Central memory CD8-positive, alpha-beta T cell (primary cell): ENCODE data around the gene CHDH.

Source experiments
- ATAC-seq: fragments of 150-1000 bp; cut with Tn5 transposase; replicated peaks from 2 replicates; pipeline ENCODE4 v1.10.0; 2022; ENCODE audit warnings: mild to moderate bottlenecking, moderate FRiP score, moderate number of reproducible peaks; ENCODE audit not compliant: poor library complexity, severe bottlenecking; ENCODE audit errors: extremely low read depth
- DNase-seq, 2 donors: peaks; one replicate each; pipeline ENCODE4 v3.0.0; 2021; ENCODE audit warnings: low spot score in 2 of 2
- H3K27ac Mint-ChIP-seq: one replicate; pipeline ENCODE4 v1.8.0; 2022; ENCODE audit warnings: low read depth, mild to moderate bottlenecking, moderate library complexity, mixed read lengths
- H3K27me3 Mint-ChIP-seq: one replicate; pipeline ENCODE4 v1.8.0; 2022; ENCODE audit warnings: mixed read lengths
- H3K36me3 Mint-ChIP-seq: one replicate; pipeline ENCODE4 v1.8.0; 2022; ENCODE audit warnings: mild to moderate bottlenecking, moderate library complexity, mixed read lengths; ENCODE audit not compliant: insufficient read depth
- H3K4me1 Mint-ChIP-seq: one replicate; pipeline ENCODE4 v1.8.0; 2022; ENCODE audit warnings: mixed read lengths
- H3K4me3 Mint-ChIP-seq: one replicate; pipeline ENCODE4 v1.8.0; 2022; ENCODE audit warnings: mild to moderate bottlenecking, moderate library complexity, mixed read lengths
- H3K9me3 Mint-ChIP-seq: one replicate; pipeline ENCODE4 v1.8.0; 2022; ENCODE audit warnings: mixed read lengths

CHDH gene

GRCh38 chr3:53846134-53846850 is at the start of gene CHDH, which contains the start of gene IL17RB:
Gene CHDH, minus strand, starts transcription at chr3:53846419. Its CDS starts 22,411 bp downstream, at chr3:53824008.
Gene IL17RB, plus strand, starts transcription at chr3:53846568. Its CDS starts 21 bp downstream, at chr3:53846589.
- Mint-ChIP-seq H3K4me1 (no peaks in the 10 kb centered on the region), H3K4me3 (peak within 1 kb of the TSS; percentile 53), H3K9me3 (no peaks in the 10 kb centered on the region), H3K36me3 (peaks cover 2% of the 10 kb centered on the region), H3K27ac (no peak within 1 kb of the TSS), H3K27me3 (peaks cover 56% of the 10 kb centered on the region)
- ATAC-seq (no peak), DNase-seq (no peak)

- ATAC-seq, result no peak
- no peak for DNase-seq
- Mint-ChIP-seq H3K4me3 (peak overlapping the region; percentile 93), H3K36me3 (peaks cover 27% of the 10 kb centered on the region), H3K27me3 (peaks cover 7% of the 10 kb centered on the region), H3K27ac (peak overlapping the region; percentile 100), H3K4me1 (peaks cover 51% of the 10 kb centered on the region), H3K9me3 (no peaks in the 10 kb centered on the region)
Measured at GRCh38 chr3:53892286-53892637, 46.0 kb upstream of the CHDH start.

GRCh38 chr3:53891497-53892285 is 45.5 kb upstream of the CHDH start, which contains the start of gene SELENOK:
Gene SELENOK, minus strand, starts transcription at chr3:53891859.
- Mint-ChIP-seq H3K27me3 (peaks cover 1% of the 10 kb centered on the region), H3K9me3 (no peaks in the 10 kb centered on the region), H3K27ac (peak within 1 kb of the TSS; percentile 100), H3K4me3 (peak within 1 kb of the TSS; percentile 93), H3K4me1 (peaks cover 51% of the 10 kb centered on the region), H3K36me3 (peaks cover 30% of the 10 kb centered on the region)
- DNase-seq, result peak; percentile 89 to 97
- peak; percentile 92 for ATAC-seq

- H3K27ac Mint-ChIP-seq, result peak overlapping the region; percentile 100
- no peaks in the 10 kb centered on the region for H3K27me3 Mint-ChIP-seq
- H3K36me3 Mint-ChIP-seq, result peaks cover 34% of the 10 kb centered on the region
- no peaks in the 10 kb centered on the region for H3K9me3 Mint-ChIP-seq
- ATAC-seq (peak; percentile 64), DNase-seq (peak in 1 of 2 donors; percentile 61)
- peaks cover 51% of the 10 kb centered on the region for H3K4me1 Mint-ChIP-seq
- H3K4me3 Mint-ChIP-seq, result peak overlapping the region; percentile 93
Measured at GRCh38 chr3:53890726-53891475, 44.7 kb upstream of the CHDH start.

GRCh38 chr3:53888232-53888631 is 42.0 kb upstream of the CHDH start:
- no peak for DNase-seq
- Mint-ChIP-seq H3K36me3 (peaks cover 40% of the 10 kb centered on the region), H3K4me1 (peaks cover 50% of the 10 kb centered on the region), H3K4me3 (no peak overlapping the region), H3K27ac (no peak overlapping the region), H3K27me3 (no peaks in the 10 kb centered on the region), H3K9me3 (no peaks in the 10 kb centered on the region)
- ATAC-seq, result no peak

- H3K9me3 Mint-ChIP-seq, result no peaks in the 10 kb centered on the region
- no peak for DNase-seq
- peak overlapping the region; percentile 29 for H3K4me3 Mint-ChIP-seq
- no peak for ATAC-seq
- H3K27ac Mint-ChIP-seq, result no peak overlapping the region
- peaks cover 47% of the 10 kb centered on the region for H3K4me1 Mint-ChIP-seq
- peaks cover 43% of the 10 kb centered on the region for H3K36me3 Mint-ChIP-seq
- no peaks in the 10 kb centered on the region for H3K27me3 Mint-ChIP-seq
Measured at GRCh38 chr3:53887446-53887845, 41.2 kb upstream of the CHDH start.

- ATAC-seq (no peak), DNase-seq (no peak)
- H3K36me3 Mint-ChIP-seq, result peaks cover 36% of the 10 kb centered on the region
- H3K4me3 Mint-ChIP-seq, result no peak overlapping the region
- no peaks in the 10 kb centered on the region for H3K9me3 Mint-ChIP-seq
- no peak overlapping the region for H3K27ac Mint-ChIP-seq
- no peaks in the 10 kb centered on the region for H3K27me3 Mint-ChIP-seq
- peaks cover 49% of the 10 kb centered on the region for H3K4me1 Mint-ChIP-seq
Measured at GRCh38 chr3:53885239-53885638, 39.0 kb upstream of the CHDH start.

GRCh38 chr3:53884623-53885022 is 38.4 kb upstream of the CHDH start:
- H3K27ac Mint-ChIP-seq, result no peak overlapping the region
- no peaks in the 10 kb centered on the region for H3K9me3 Mint-ChIP-seq
- DNase-seq, result no peak
- ATAC-seq, result no peak
- no peaks in the 10 kb centered on the region for H3K27me3 Mint-ChIP-seq
- no peak overlapping the region for H3K4me3 Mint-ChIP-seq
- H3K36me3 Mint-ChIP-seq, result peaks cover 42% of the 10 kb centered on the region
- peaks cover 48% of the 10 kb centered on the region for H3K4me1 Mint-ChIP-seq

- no peak for ATAC-seq
- Mint-ChIP-seq H3K4me3 (peak overlapping the region; percentile 90), H3K27ac (peak overlapping the region; percentile 96), H3K36me3 (peaks cover 45% of the 10 kb centered on the region), H3K4me1 (peaks cover 37% of the 10 kb centered on the region), H3K27me3 (no peaks in the 10 kb centered on the region), H3K9me3 (no peaks in the 10 kb centered on the region)
- no peak for DNase-seq
Measured at GRCh38 chr3:53883008-53883407, 36.8 kb upstream of the CHDH start.

GRCh38 chr3:53881691-53882593 is 35.7 kb upstream of the CHDH start, which contains the start of gene ACTR8:
Gene ACTR8, minus strand, starts transcription at chr3:53882152. Its CDS starts 51 bp downstream, at chr3:53882101.
- peaks cover 51% of the 10 kb centered on the region for H3K36me3 Mint-ChIP-seq
- H3K4me3 Mint-ChIP-seq, result peak within 1 kb of the TSS; percentile 90
- peak; percentile 83 for ATAC-seq
- H3K27me3 Mint-ChIP-seq, result no peaks in the 10 kb centered on the region
- peaks cover 31% of the 10 kb centered on the region for H3K4me1 Mint-ChIP-seq
- peak within 1 kb of the TSS; percentile 96 for H3K27ac Mint-ChIP-seq
- peak; percentile 73 to 81 for DNase-seq
- H3K9me3 Mint-ChIP-seq, result no peaks in the 10 kb centered on the region

- no peaks in the 10 kb centered on the region for H3K9me3 Mint-ChIP-seq
- no peaks in the 10 kb centered on the region for H3K27me3 Mint-ChIP-seq
- H3K27ac Mint-ChIP-seq, result peak overlapping the region; percentile 96
- peak overlapping the region; percentile 90 for H3K4me3 Mint-ChIP-seq
- no peak for DNase-seq
- H3K36me3 Mint-ChIP-seq, result peaks cover 56% of the 10 kb centered on the region
- no peak for ATAC-seq
- peaks cover 31% of the 10 kb centered on the region for H3K4me1 Mint-ChIP-seq
Measured at GRCh38 chr3:53880396-53881345, 34.5 kb upstream of the CHDH start.
